GM10266 (cell line): ENCODE data around the gene PFKL.

Source experiments
- DNase-seq: peaks from one replicate; pipeline ENCODE4 v3.0.0; 2012; ENCODE audit errors: extremely low spot score
- TF ChIP-seq, protein P1 (sequence below): IDR thresholded peaks from 2 replicates; pipeline ENCODE4 v1.5.1; 2012; ENCODE audit warnings: mild to moderate bottlenecking, low read depth; ENCODE audit not compliant: control insufficient read depth, insufficient read depth; ENCODE audit errors: missing control alignments

PFKL gene

DNA sequence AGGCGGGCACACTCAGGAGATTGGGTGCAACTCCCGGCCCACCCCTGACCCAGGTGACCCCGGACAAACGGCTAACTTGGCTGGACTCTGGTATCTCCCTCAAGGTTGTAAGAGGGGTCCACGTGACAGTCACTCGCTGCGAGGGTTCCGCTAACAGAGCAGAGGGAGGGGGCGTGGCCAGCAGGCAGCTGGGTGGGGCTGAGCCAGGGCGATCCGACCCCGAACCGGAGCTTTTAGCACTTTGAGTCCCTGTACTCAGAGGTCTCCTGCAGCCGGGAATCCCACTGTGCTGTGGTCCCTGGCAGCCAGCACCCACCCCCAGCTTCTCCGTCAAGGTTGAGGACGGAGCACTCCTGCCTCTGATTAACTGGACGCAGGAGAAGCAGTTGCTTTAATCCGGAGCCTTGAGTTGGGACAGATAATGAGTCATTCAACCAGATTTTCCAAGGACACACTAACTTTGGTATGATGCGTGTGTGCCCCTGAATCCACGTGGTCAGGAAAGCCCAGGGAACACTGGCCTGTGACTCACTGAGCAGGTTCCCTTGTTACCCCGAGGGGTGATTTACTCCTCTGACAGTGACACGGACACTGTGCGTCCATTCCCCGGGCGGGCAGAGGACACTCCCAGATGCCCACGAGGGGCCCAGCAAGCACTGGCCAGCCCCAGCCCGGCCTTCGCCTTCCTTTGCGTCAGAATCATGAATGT is 70.3 kb downstream of the PFKL start:
- TF ChIP-seq, protein P1, sequence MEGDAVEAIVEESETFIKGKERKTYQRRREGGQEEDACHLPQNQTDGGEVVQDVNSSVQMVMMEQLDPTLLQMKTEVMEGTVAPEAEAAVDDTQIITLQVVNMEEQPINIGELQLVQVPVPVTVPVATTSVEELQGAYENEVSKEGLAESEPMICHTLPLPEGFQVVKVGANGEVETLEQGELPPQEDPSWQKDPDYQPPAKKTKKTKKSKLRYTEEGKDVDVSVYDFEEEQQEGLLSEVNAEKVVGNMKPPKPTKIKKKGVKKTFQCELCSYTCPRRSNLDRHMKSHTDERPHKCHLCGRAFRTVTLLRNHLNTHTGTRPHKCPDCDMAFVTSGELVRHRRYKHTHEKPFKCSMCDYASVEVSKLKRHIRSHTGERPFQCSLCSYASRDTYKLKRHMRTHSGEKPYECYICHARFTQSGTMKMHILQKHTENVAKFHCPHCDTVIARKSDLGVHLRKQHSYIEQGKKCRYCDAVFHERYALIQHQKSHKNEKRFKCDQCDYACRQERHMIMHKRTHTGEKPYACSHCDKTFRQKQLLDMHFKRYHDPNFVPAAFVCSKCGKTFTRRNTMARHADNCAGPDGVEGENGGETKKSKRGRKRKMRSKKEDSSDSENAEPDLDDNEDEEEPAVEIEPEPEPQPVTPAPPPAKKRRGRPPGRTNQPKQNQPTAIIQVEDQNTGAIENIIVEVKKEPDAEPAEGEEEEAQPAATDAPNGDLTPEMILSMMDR: no peak
- DNase-seq: no peak

DNA sequence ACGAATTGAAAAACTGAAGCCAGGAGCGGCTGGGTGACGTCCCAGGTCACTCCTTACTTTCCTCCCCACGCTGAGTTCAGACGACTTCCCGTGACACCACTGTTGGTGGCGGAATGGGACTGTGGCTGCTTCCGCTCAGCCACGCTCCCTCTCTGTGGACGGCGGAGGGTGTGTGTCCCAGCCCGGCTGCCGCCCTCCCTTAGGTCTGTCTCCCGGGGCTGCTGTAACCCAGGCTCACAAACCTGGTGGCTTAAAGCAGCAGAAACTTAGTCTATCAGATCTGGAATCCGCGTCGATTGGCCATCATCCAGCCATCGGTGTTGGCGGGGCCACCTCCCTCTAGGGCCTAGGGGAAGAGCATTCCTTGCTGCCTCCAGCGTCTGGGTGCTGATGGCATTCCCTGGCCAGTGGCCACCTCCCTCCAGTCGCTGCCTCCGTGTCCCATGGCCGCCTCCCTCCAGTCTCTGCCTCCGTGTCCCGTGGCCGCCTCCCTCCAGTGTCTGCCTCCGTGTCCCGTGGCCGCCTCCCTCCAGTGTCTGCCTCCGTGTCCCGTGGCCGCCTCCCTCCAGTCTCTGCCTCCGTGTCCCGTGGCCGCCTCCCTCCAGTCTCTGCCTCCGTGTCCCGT is 71.0 kb downstream of the PFKL start:
- no peak for DNase-seq
- TF ChIP-seq, protein P1: no peak

DNA sequence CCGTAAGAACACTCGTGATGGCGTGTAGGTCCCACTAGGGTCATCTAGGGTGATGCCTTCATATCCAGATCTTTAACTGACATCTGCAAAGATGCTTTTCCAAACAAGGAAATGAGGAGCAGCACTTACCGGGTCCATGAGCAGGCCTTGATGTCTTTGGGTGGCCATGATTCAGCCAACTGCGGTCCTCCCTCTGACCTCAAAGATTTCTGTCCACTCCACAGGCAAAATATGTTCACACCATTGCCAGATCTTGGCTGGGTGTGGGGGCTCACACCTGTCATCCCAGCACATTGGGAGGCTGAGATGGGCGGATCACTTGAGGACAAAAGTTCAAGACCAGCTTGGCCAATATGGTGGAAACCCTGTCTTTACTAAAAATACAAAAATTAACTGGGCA is 71.7 kb downstream of the PFKL start:
- DNase-seq: no peak
- TF ChIP-seq, protein P1: no peak

DNA sequence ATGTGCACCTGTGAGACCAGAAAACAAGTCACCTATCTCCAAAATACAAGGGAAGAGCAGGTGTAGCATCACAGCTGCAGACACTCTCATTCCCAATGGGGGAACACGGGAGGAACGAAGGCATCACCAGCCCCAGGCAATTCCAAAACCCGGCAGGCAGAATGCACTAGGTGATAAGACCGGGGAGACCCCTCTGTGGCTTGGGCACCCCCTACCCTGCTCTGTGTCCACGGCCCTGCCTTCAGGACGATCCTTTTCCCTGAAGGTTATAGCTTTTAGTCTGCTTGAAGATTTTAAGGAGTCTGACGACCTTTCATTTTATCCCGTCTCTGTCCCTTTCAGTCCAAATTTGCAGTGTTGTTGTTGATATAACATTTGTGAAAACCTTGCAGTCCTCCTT is 72.8 kb downstream of the PFKL start:
- TF ChIP-seq, protein P1: no peak
- DNase-seq: no peak

DNA sequence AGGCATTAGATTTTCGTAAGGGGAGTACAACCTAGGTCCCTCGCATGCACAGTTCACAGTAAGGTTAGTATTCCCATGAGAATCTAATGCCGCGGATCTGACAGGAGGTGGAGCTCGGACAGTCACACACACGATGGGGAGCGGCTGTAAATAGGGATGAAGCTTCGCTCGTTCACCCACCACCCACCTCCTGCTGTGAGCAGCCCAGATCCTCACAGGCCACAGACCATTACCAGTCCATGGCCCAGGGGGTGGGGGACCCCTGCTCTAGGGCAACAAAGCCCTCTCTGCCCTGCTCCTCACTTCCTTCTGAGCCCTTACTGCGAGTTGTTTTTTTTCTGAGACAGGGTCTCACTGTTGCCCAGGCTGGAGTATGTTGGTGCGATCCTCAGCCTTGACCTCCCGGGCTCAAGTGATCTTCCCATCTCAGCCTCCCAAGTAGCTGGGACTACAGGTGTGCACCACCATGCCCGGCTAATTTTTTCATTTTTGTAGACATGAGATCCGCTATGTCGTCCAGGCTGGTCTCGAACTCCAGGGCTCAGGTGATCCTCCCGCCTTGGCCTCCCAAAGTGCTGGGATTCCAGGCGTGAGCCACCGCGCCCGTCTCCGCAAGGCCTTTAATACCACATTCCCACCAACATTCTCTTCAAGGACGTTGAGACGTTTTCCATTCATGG is 74.9 kb downstream of the PFKL start:
- no peak for DNase-seq
- TF ChIP-seq, protein P1: no peak

DNA sequence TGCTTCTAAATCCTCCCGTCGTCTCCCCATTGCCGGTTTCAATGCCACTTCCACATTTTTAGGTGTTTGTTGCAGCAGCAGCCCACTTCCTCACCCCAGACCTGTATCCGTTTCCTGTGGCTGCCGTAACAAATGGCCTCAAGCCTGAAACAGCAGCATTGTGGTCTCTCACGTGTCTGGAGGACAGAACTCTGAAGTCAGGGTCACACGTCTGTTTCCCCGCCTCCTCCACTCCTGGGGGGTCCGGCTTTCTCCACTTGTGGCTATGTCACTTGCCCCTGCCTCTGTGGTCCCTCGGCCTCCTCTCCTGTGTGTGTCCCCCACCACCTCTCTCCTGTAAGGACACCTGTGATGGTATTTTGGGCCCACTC is 75.4 kb downstream of the PFKL start:
- no peak for DNase-seq
- TF ChIP-seq, protein P1: no peak

DNA sequence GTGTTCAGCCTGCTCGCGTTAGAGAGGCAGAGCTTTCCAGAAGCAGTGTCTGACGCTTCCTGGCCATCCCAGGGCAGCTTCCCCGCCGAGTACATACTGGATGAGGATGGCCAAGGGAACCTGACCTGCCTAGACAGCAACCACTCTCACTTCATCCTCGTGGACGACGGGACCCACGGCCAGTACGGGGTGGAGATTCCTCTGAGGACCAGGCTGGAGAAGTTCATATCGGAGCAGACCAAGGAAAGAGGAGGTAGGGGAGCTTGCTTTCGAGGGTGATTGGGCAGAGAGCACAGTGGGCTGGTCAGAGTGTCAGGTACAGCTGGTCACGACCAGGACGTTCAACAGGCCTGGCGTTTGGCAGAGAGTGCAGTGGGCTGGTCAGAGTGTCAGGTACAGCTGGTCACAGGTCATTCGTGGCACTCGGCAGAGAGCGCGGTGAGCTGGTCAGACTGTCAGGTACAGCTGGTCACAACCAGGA is 75.9 kb downstream of the PFKL start:
- TF ChIP-seq, protein P1: no peak
- no peak for DNase-seq
